Hematopoietic multipotent progenitor cell treated with erythropoietin and hydrocortisone succinate and interleukin-3 and kit ligand, for 4 days (in vitro differentiated cells): Measurements from ENCODE around the gene NPAS3.

ENCODE experiments used
- DNase-seq: peaks from one replicate; pipeline ENCODE4 v3.0.0-alpha.2; 2015

The NPAS3 gene

DNA sequence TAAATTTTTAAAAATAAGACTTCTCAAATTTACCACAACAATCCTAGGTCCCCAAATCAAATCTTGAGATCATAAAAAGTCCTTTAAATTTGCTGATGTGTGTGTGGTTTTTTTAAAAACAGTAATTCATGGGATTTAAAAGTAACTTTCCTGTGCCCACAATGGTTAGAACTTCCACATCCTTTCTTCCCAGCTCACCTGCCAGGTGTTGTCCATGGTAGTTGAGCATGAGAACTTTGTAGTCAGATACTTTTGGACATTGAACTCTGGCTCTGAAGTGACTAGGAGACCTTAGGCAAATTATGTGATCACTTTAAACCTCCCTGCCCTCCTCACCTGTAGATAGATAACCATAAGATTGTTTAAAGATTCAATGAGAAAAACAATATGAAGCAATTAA lies 253.2 kb downstream of the NPAS3 start:
- DNase-seq, result no peak

DNA sequence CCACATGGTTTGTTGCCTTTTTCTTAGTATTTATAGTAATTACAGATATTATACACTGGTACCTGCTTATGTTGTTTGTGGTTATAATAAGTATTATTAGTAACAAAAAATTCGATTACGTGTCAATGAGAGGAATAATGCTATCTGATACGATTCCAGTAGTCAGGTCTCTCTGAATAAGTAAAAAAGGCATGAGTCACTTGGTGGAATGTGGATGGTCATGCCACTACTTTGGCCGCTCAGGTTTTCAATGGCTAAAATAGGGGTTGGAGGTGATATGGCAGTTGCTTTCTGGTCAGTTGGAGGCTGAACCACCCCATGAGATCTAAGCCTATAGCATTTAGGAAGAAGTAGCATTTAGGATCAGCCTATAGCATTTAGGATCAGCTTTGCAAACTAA lies 255.9 kb downstream of the NPAS3 start:
- no peak for DNase-seq

DNA sequence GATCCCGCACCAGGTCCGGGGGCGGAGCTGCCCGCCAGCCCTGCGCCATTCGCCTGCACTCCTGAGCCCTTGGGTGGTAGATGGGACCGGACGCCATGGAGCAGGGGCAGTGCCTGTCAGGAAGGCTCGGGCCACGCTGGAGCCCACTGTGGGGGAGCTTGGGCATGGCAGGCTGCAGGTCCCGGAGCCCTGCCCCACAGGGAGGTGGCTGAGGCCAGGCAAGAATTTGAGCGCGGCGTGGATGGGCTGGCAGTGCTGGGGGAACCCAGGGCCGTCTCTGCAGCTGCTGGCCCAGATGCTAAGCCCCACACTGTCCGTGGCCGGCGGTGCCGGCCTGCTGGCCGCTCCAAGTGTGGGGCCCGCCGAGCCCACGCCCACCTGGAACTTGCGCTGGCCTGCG lies 260.0 kb downstream of the NPAS3 start:
- no peak for DNase-seq

DNA sequence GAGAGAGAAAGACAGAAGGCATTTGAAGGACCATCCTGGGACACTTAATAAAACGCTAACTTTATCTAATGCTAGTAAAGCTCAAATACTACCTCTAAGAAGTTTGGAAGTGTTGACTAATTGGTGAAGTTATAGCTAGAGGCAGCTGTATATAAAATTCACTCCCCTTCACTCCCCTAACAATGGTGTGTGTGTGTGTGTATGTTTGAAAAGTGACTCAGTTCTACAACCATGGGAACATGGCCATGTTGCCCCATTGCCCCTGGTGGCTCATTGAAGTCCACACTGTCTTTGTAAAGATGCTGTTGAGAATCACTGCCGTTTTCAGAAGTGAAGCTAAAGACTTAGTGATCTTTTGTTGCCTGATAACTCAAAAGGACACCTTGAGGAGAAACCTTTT lies 262.4 kb downstream of the NPAS3 start:
- DNase-seq, result no peak

DNA sequence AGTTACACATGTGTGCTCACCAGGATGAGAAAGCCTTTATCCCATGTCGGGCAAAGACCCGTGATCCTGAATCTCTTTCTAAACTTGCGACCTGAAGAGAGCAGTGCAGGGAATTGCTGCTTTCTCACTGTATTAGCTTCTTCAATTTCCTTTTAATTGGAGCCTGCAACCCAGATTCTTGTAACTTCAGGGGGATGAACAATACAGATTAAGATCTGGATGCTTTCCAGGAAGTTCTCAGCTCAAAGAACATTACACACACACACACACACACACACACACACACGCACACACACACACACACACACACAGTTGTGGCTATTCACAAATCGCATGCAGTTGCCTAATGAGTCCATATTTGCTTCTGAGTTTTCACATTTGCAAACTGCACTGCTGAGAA lies 268.3 kb downstream of the NPAS3 start:
- no peak for DNase-seq

DNA sequence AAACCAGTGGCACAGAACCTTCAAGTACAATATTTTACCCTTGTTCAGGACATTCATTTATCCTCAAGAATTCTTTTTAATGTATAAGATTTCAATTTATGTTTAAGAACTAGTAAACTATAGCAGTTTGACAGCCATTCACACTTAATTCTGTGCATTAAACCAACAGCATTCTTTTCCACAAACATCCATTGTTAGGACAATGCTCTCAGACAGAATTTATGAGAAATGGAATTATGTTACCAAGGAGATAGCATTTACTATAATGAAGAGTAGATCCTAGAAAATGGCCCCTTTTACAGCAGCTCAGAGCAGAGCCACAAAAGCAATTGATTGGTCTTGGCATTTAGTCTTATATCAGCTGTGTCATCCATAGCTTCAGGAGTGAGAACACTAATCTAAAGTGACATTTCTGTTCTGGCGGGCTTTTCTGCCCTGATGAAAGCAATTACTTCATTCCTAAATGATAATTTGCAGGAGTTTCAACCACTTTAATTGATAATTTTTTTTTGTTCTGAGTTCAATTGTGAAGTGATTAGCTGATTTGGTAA lies 268.9 kb downstream of the NPAS3 start:
- no peak for DNase-seq

DNA sequence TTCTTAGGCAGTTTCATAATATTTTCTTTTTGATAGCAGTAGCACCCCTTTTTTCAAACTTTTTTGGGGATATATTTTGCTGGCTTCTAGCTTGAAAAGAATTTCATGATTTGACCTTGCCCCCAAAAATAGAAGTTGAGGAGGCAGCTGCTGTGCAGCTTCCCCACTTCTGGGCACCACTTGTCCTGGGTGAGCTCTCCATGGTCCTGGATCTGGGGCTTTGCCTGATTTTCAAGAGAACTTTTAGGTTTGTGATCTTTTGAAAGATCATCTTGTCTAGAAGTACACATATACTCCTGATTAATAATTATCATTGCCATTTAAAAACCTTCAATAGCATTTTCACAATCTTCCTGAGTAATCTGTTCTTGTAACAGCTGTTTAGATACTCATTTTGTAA lies 271.6 kb downstream of the NPAS3 start:
- DNase-seq, result peak; percentile 52

DNA sequence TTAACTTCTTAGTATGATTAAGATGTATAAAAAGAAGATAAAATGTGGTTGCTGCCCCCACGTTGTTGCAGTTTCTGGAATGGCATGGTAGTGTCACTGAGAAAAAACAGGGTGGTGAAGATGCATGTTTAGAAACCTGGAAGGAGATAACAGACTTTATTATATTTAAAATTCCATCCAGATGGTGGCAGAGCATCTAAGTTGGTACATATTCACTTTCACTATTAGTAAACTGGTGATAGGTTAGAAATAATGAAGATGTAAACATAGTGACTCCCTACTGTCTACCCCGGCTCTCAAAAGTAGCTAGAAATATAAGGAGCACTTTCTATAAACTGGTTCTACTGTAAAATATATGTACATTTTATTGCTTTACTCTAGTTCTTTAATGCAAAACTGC lies 279.3 kb downstream of the NPAS3 start:
- no peak for DNase-seq

DNA sequence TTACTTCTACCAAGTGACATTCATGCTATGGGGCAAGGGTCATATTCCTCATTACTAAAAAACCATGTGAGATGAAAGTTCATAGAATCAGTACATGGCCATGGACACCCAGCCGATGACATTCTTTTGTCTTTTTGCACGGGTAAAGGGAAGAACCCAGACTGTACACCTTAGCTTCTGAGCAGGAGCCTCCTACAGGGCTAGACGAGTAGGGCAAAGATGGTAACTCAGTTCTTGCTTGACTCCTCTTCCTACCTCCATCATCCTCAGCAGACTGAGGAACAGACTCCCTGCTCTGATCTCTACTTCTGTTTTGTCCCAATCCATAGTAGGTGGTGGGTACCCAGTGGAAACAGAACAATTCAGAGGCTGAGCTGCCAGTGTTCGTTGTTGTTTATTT lies 281.3 kb downstream of the NPAS3 start:
- no peak for DNase-seq

DNA sequence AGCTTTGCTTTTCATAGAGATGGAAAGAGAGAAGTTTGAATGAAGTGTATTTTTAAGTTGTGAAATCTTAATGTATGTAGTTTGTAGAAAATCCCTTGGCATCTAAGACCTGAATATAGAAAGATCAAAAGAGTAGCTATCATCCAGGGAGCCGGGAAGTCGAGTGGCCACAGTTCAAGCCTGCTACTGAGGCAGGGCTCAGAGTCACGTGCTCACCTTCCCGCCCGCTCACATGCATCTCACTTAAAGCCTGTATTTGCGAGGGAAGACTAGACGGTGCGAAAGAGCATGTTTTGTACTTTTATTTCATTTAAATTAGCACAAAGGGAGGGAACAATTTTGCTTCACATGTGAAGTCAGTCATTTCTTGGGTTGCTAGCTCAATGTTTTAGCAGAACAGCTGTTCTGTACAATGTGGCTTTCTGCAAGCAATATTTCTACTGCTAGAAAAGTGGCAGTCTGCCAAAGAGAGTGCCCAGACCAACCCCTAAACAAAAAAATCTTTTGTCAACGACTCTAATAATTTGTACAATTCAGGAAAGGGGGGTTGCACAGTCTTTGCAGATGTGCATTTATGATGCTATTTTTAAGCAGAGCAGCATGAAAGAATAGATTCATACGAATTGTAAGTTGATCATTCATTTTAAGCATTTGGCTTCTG lies 290.7 kb downstream of the NPAS3 start:
- DNase-seq, result peak; percentile 14

DNA sequence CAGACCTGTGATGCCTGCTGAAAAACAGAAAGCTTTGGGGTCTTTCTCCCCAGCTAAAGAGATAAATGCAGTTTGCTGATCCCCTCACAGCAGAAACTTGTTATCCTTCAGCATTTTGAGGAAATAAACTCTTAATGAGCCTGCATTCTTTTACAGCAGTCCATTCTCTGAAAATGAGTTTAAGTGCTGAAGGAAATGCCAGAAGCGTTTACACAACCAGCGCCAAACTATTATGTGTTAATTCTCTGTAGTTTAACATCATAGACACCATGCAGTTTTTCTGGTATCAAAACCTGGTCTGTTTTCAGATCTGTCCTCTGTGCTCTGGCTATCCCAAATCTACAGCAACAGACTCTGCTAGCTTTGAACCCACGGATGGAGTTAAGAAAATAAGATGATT lies 291.3 kb downstream of the NPAS3 start:
- DNase-seq, result no peak

DNA sequence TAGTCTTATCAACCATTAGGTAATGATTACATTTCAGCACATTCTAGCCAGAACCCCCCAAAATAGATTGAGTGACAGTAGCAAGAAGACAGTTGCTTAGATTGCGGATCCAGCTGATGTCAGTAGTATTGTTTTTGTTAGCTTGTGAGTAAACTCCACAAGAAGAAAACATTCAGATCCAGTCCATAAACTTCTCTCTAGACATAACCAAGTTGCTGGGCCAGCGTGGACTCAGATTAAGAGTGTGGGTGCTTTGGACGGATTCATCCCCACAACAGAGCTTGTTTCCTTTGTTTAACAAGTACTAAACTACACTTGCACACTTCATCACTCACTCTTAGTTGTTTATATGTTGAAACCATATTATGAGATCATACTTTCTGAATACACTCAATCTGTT lies 293.4 kb downstream of the NPAS3 start:
- no peak for DNase-seq

DNA sequence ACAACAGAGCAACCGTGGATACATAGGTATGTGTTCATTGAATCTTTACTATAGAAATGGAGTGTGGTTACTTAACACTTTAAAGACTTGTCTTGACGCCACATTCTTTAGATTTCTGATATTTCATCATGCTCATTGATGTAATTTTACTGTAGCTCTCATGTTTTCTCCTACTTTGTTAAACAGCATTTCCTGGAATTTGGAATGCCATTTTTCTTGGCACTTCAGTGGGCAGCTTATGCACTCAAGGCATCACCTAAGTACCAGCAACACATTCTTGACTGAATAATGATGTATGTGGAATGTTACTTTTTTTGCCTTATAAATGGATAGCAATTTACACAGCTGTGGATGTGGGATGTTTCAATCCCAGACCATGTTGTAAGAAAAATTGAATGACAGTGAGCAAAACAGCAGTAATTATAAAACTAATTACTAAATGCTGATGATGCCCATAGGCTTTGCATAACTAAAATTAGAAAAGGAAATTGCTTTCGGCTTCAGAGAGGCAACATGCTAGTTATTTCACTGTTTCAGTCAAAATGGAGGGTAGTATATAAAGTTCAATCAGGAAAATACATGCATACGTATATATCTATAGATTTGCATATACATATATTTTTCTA lies 298.5 kb downstream of the NPAS3 start:
- no peak for DNase-seq

DNA sequence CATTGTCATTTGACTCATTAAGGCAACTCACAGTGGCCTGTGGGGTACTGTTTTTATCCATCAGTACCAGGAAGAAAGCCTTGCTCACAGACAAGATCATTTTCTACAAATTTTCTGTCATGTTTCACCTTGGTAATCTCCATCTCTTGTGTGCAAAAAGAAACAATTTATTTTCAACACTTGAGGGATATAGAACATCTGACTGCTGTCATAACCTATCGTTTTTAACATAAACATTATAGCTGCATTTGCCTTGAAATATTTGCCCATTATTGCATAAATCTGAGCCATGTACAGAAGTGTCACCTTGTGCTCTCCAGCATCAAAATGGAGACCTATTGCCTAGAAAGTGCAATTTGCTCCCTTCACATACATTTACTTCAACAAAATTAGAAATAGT lies 300.8 kb downstream of the NPAS3 start:
- no peak for DNase-seq

DNA sequence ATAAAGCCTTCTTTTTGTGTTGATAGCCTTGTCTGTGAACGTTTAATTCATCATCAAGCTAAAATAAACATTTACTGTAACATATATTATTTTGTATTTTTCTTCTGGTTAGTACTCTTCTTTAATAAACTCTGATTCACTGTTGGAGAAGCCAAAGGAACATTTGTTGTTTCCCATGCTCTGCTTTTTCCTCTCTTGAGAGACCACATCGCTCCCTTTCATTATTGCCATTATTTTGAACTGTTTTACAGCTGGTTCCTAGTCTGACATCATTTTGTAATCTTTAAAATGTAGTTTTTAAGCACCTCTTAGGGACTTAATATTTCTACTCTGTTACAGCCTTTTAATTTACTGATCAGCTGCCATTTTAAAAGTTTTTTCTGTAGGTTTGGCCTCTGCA lies 301.8 kb downstream of the NPAS3 start:
- no peak for DNase-seq

DNA sequence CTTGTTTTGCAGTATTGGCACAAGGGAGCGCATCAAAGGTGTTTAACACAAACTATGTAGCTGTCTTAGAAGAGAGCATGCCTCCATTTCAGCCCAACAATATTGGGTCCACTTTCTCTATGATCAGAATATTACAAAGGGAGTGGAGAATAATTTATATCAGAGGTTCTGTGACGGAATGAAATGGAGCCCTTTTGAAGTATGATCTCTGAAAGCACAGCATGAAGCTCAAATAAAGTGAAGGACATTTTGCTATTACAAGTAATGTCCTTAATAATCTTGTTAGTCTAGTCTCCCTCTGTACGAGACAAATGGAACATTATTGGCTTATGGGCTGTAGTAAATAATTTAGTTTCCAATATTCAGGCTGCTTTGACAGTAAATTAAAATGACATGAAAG lies 302.7 kb downstream of the NPAS3 start:
- DNase-seq, result no peak

DNA sequence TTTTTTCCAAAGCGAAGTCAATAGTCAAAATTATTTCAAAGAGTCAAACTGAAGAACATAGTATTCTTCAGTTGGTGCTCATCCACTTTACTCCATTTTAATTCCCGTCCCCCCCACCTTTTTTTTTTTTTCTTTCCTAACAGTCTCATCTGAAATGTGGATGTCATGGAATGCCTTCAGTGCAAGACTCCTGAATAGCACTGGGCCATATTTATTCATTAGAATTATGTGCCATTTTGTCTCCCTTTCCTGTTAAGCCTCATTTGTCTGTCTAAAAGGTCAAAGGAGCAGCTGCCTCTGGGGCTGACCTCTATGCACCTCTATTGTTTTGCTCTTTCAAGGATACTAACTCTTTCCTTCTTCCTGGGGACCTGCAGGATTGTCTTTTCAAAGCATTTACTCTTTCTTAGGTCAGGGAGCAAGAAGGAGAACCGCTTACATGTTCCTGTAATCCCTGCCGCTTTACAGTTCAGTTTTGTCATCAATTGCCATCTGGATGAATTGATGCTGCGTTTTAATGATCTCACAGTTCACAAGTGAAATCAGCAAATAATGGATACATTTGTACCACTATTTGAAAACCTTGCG lies 310.6 kb downstream of the NPAS3 start:
- DNase-seq, result no peak

DNA sequence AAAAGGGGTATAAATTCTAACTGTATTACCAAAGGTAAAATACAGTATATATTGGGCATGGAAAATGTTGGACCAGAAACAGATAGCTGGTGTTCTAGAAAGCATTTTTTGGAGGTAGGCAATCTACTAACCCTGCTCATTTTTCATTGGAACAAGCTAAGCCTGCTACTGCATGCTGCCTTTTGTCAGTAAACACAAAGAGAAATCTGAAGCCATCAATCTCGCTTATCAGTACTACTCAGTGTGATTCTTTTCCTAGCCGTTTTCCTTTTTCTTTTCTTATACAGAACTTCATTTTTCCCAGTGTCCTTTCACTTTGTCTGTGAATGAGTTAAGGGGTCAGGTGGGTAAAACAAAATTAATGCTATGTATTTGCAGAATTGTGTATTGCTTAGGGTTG lies 312.3 kb downstream of the NPAS3 start:
- DNase-seq, result no peak

DNA sequence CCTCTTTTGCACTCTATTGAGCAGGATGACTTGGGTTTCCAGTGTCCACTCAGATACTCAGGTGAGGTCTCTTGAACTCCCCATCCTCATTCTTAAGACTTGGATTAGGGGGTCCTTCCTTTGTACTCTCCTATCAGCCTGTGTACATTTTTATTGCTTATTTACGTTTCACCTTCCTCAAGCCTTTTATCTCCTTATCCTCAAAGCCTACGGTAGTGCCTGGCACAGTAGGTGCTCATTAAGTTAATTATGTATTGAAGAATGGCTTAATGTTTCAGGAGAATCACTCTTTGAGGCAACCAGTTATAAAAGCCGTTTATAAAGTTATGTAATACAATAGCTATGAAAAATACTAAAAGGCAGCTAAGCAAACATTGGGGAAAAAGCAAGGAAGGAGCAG lies 315.7 kb downstream of the NPAS3 start:
- DNase-seq, result no peak

DNA sequence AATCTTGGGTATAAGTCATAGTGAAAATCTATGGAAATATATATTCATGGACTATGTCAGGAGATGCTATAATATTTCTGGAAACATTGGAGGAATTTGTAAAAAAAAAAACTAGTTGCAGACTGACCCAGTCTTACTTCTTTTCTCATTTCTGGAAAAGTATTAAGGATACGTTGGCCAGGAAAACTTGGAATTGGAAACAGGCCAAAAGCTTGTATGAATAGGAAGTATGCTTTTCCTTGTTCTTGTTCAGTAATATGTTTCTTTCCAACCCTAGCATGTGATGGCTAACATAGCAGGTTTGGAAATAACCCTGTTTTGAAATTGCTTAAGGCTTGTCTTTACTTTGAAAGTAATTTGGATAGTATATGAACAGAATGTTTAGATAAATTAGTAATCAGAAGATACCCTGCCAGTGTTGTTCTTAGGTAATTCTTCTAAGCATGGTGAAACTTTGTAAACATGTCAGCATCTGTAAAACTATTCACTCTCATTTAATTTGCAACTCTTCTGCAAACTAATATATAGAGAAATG lies 316.2 kb downstream of the NPAS3 start:
- DNase-seq, result no peak

DNA sequence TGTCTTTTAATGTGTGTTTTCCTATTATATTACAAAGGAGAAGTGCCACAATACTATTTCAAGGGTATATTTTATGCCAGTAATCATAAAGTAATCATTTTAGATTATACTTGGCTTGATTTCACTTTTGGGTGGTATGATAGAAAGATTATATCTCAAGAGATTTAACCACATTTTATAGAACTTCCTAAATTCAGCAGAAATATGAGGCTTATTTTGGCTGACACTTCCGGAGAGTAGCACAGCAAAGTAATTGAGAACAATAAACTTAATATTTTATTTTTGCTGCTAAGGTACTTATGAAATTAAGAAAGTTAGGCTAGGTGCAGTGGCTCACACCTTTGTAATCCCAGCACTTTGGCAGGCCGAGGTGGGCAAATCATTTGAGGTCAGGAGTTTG lies 319.1 kb downstream of the NPAS3 start:
- DNase-seq, result peak; percentile 32

DNA sequence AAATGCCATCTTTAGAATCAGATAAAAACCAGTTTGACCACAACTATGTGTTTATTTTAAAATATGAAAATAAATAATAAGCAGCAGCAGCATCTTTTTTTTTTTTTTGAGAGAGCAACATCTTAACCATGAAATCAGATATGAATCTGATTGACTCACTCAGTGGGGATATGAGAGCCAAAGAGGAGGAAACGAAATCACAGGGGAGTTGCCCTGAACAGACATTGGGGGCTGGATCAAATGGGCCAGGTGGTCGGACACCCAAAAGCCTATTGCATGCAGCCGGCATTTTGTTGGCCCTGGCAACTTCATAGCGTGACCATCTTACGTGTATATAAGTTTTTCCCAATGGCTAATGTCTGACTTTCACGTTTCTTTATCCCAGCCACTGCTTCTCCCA lies 321.1 kb downstream of the NPAS3 start:
- DNase-seq, result no peak

DNA sequence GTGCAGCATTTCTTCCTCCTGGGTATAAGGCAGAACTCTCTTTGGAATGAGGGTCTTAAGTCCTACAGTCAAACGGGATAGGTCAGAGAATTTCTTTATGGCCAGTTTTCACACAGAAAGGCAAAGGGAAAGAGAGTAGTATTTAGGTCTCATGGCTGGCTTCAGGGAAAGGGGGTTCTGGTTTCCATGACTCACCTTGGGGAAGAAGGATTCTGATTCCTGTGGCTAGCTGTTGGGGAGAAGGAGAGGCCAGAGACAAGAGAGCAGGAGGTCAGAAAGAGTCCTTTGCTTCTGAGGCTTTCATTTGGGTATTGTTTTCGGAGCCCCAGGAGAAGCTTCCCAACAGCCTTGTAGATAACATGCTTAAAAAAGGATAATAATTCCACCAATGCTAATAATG lies 332.5 kb downstream of the NPAS3 start:
- DNase-seq, result no peak

DNA sequence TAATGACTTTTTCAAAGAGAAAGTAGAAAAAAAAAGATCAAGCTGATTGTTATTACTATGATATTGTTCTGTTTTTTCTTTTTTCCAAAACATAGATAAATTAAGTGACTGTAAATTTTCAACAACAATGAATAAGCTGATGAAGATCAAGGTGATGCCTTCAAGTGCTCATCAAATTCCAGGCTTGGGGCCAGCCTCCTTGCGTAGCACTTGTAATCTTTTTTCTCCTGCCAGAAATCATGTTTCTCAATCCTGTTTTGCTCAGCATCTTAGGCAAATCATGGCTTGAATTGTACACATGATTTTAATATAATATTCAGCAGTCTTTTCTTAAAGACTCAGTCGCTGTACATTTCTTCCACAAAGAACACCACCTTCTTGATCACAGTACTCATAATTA lies 333.2 kb downstream of the NPAS3 start:
- no peak for DNase-seq
